Measurements from ENCODE around the gene TTPAL. TPM values are rescaled to one million over a fixed set of nuclear protein-coding genes. Genes with fewer than 3 reads are reported as not detected.

Gene TTPAL
- total and polyA plus RNA-seq, 2 donors (not counting 3 experiments of a cell fraction or from before 2014, with no cell fraction given) = 4.0 to 8.0 TPM

GRCh38 chr20:44437497-44437896 is 38.2 kb upstream of the TTPAL start:
- TF ChIP-seq, protein P1, sequence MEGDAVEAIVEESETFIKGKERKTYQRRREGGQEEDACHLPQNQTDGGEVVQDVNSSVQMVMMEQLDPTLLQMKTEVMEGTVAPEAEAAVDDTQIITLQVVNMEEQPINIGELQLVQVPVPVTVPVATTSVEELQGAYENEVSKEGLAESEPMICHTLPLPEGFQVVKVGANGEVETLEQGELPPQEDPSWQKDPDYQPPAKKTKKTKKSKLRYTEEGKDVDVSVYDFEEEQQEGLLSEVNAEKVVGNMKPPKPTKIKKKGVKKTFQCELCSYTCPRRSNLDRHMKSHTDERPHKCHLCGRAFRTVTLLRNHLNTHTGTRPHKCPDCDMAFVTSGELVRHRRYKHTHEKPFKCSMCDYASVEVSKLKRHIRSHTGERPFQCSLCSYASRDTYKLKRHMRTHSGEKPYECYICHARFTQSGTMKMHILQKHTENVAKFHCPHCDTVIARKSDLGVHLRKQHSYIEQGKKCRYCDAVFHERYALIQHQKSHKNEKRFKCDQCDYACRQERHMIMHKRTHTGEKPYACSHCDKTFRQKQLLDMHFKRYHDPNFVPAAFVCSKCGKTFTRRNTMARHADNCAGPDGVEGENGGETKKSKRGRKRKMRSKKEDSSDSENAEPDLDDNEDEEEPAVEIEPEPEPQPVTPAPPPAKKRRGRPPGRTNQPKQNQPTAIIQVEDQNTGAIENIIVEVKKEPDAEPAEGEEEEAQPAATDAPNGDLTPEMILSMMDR (IDR thresholded peaks at IDR 0.05; ENCODE audit: extremely low read depth in 1 of 2, insufficient read depth in 1 of 2, low read depth in 1 of 2, low read length in 2 of 2) = no peak
- no peak for TF ChIP-seq POLR2AphosphoS5 (IDR thresholded peaks at IDR 0.05; ENCODE audit: insufficient read depth, low read depth, low read length)
- TF ChIP-seq GATA2 (IDR thresholded peaks at IDR 0.05; ENCODE audit: insufficient read depth, insufficient read length, low read depth, low read length) = no peak
- no peak for TF ChIP-seq MYC (IDR thresholded peaks at IDR 0.05; ENCODE audit: low read depth, low read length)
- H3K36me3 ChIP-seq (ENCODE audit: control insufficient read depth in 2 of 2, extremely low read depth in 1 of 2, insufficient read depth in 2 of 2, low read length in 2 of 2) = no peaks in the 10 kb centered on the region

GRCh38 chr20:44438782-44439181 is 36.9 kb upstream of the TTPAL start:
- FAIRE-seq (no peak), DNase-seq (ENCODE audit: low read depth, low spot score) (no peak)
- Histone ChIP-seq H3K9ac (replicated peaks; ENCODE audit: extremely low read depth, insufficient read depth, low read length) (no peak overlapping the region), H4K20me1 (replicated peaks; ENCODE audit: control insufficient read depth, extremely low read depth, insufficient read depth, low read length) (no peaks in the 10 kb centered on the region), H3K4me2 (ENCODE audit: insufficient read depth, low read length) (no peak overlapping the region), H3K9me3 (replicated peaks; ENCODE audit: control insufficient read depth, insufficient read depth, low read length) (no peaks in the 10 kb centered on the region), H3K27me3 (ENCODE audit: control insufficient read depth in 2 of 2, insufficient read depth in 2 of 2, low read length in 2 of 2) (peaks cover 0 to under 1% of the 10 kb centered on the region in 2 experiments), H2AFZ (ENCODE audit: low read depth, low read length) (no peak overlapping the region), H3K36me3 (ENCODE audit: control insufficient read depth in 2 of 2, extremely low read depth in 1 of 2, insufficient read depth in 2 of 2, low read length in 2 of 2) (no peaks in the 10 kb centered on the region), H3K4me1 (ENCODE audit: control insufficient read depth, extremely low read depth, insufficient read depth, low read length) (no peaks in the 10 kb centered on the region), H3K27ac (ENCODE audit: insufficient read depth, low read depth, low read length) (no peak overlapping the region), H3K79me2 (ENCODE audit: control insufficient read depth, insufficient read depth, low read length) (no peaks in the 10 kb centered on the region), H3K9me1 (replicated peaks; ENCODE audit: control insufficient read depth, extremely low read depth, insufficient read depth, low read length) (no peaks in the 10 kb centered on the region), H3K4me3 (replicated peaks in 1 of 3; ENCODE audit: insufficient read depth in 1 of 3, low read depth in 1 of 3, low read length in 3 of 3) (no peak overlapping the region)
- ChIA-PET CTCF (no interaction called here), POLR2A (no interaction called here)
- no TSS peak for BruUV-seq (replicated peaks)
- dilution Hi-C loops (cut with MboI; ENCODE audit: extremely low pct_ligation_motif_present, low sequenced_read_pairs) (no loop called here), intact Hi-C loops (cut with micrococcal nuclease) (no loop called here)
- TF ChIP-seq, protein P1 (IDR thresholded peaks at IDR 0.05; ENCODE audit: extremely low read depth in 1 of 2, insufficient read depth in 1 of 2, low read depth in 1 of 2, low read length in 2 of 2) = no peak
- TF ChIP-seq POLR2AphosphoS5 (IDR thresholded peaks at IDR 0.05; ENCODE audit: insufficient read depth, low read depth, low read length) (no peak), MAX (IDR thresholded peaks at IDR 0.05; ENCODE audit: insufficient read depth, insufficient read length) (no peak), JUN (IDR thresholded peaks at IDR 0.05; ENCODE audit: borderline replicate concordance, insufficient read depth, insufficient read length, low read depth) (no peak), POLR2A (IDR thresholded peaks at IDR 0.05; ENCODE audit: low read depth, low read length) (no peak), FOS (IDR thresholded peaks at IDR 0.05; ENCODE audit: borderline replicate concordance, insufficient read depth, low read length) (no peak), MYC (IDR thresholded peaks at IDR 0.05; ENCODE audit: low read depth, low read length) (no peak), EZH2 (IDR thresholded peaks at IDR 0.05; ENCODE audit: borderline replicate concordance, low read depth, low read length, severe bottlenecking) (no peak), GATA2 (IDR thresholded peaks at IDR 0.05; ENCODE audit: insufficient read depth, insufficient read length, low read depth, low read length) (no peak)

More at GRCh38 chr20:44437497-44437896, 38.2 kb upstream of the TTPAL start:
- dilution Hi-C loops (cut with MboI; ENCODE audit: extremely low pct_ligation_motif_present, low sequenced_read_pairs) (no loop called here), intact Hi-C loops (cut with micrococcal nuclease) (no loop called here)
- H3K4me1 ChIP-seq (ENCODE audit: control insufficient read depth, extremely low read depth, insufficient read depth, low read length) = no peaks in the 10 kb centered on the region
- no peak overlapping the region for H3K9ac ChIP-seq (replicated peaks; ENCODE audit: extremely low read depth, insufficient read depth, low read length)
- H3K9me1 ChIP-seq (replicated peaks; ENCODE audit: control insufficient read depth, extremely low read depth, insufficient read depth, low read length) = no peaks in the 10 kb centered on the region
- no peaks in the 10 kb centered on the region for H4K20me1 ChIP-seq (replicated peaks; ENCODE audit: control insufficient read depth, extremely low read depth, insufficient read depth, low read length)
- no TSS peak for BruUV-seq (replicated peaks)
- H3K27ac ChIP-seq (ENCODE audit: insufficient read depth, low read depth, low read length) = no peak overlapping the region
- FAIRE-seq = no peak
- CTCF ChIA-PET = no interaction called here
- POLR2A ChIA-PET = no interaction called here
- H3K79me2 ChIP-seq (ENCODE audit: control insufficient read depth, insufficient read depth, low read length) = no peaks in the 10 kb centered on the region
- no peak for DNase-seq (ENCODE audit: low read depth, low spot score)
- no peak overlapping the region for H2AFZ ChIP-seq (ENCODE audit: low read depth, low read length)
- no peak overlapping the region for H3K4me2 ChIP-seq (ENCODE audit: insufficient read depth, low read length)
- H3K27me3 ChIP-seq (ENCODE audit: control insufficient read depth in 2 of 2, insufficient read depth in 2 of 2, low read length in 2 of 2) = peaks cover 2 to 3% of the 10 kb centered on the region in 2 experiments
- no peak overlapping the region for H3K4me3 ChIP-seq (replicated peaks in 1 of 3; ENCODE audit: insufficient read depth in 1 of 3, low read depth in 1 of 3, low read length in 3 of 3)
- no peaks in the 10 kb centered on the region for H3K9me3 ChIP-seq (replicated peaks; ENCODE audit: control insufficient read depth, insufficient read depth, low read length)

Data from endothelial cell of umbilical vein (primary cell).